Measurements from ENCODE around the gene MAB21L4. TPM values are rescaled to one million over a fixed set of nuclear protein-coding genes. Genes with fewer than 3 reads are reported as not detected.

The MAB21L4 gene
- total and polyA plus RNA-seq, 2 donors from 2014 or later = 6.1 to 28.5 TPM

GRCh38 chr2:240932724-240933047 is 36.7 kb upstream of the MAB21L4 start:
- Histone ChIP-seq H3K4me3 (ENCODE audit: low read length in 3 of 3) (no peak overlapping the region), H3K27me3 (ENCODE audit: control insufficient read depth, insufficient read depth, low read length) (no peaks in the 10 kb centered on the region), H3K36me3 (ENCODE audit: control insufficient read depth in 2 of 3, insufficient read depth in 3 of 3, low read length in 3 of 3) (no peaks in the 10 kb centered on the region), H3K27ac (ENCODE audit: low read depth in 2 of 2, low read length in 2 of 2) (no peak overlapping the region), H3K4me1 (ENCODE audit: control insufficient read depth in 2 of 3, insufficient read depth in 2 of 3, low read depth in 1 of 3, low read length in 3 of 3) (no peaks in the 10 kb centered on the region), H3K9ac (ENCODE audit: low read length in 3 of 3) (no peak overlapping the region), H3K9me3 (ENCODE audit: control insufficient read depth in 2 of 3, insufficient read depth in 1 of 3, low read length in 3 of 3) (peaks cover 0 to 9% (median 0%) of the 10 kb centered on the region in 3 donors)
- intact Hi-C loops (cut with DNase I) = no loop called here
- DNase-seq = peak in 3 of 5 donors; percentile 4 to 63 (median 19)
- TF ChIP-seq CTCF (IDR thresholded peaks at IDR 0.05; ENCODE audit: borderline replicate concordance, extremely low read depth, insufficient read depth) = no peak
- FAIRE-seq = no peak

GRCh38 chr2:240932001-240932723 is 36.2 kb upstream of the MAB21L4 start:
- FAIRE-seq (no peak), DNase-seq (peak in 3 of 5 donors; percentile 5 to 73 (median 24))
- TF ChIP-seq CTCF (IDR thresholded peaks at IDR 0.05; ENCODE audit: borderline replicate concordance, extremely low read depth, insufficient read depth) = no peak
- Histone ChIP-seq H3K4me1 (ENCODE audit: control insufficient read depth in 2 of 3, insufficient read depth in 2 of 3, low read depth in 1 of 3, low read length in 3 of 3) (no peaks in the 10 kb centered on the region), H3K4me3 (ENCODE audit: low read length in 3 of 3) (no peak overlapping the region), H3K27me3 (ENCODE audit: control insufficient read depth, insufficient read depth, low read length) (no peaks in the 10 kb centered on the region), H3K36me3 (ENCODE audit: control insufficient read depth in 2 of 3, insufficient read depth in 3 of 3, low read length in 3 of 3) (no peaks in the 10 kb centered on the region), H3K27ac (ENCODE audit: low read depth in 2 of 2, low read length in 2 of 2) (no peak overlapping the region), H3K9me3 (ENCODE audit: control insufficient read depth in 2 of 3, insufficient read depth in 1 of 3, low read length in 3 of 3) (peaks cover 0 to 6% (median 0%) of the 10 kb centered on the region in 3 donors), H3K9ac (ENCODE audit: low read length in 3 of 3) (no peak overlapping the region)
- intact Hi-C loops (cut with DNase I) = no loop called here

GRCh38 chr2:240931319-240931949 is 35.5 kb upstream of the MAB21L4 start:
- H3K4me1 ChIP-seq (ENCODE audit: control insufficient read depth in 2 of 3, insufficient read depth in 2 of 3, low read depth in 1 of 3, low read length in 3 of 3) = no peaks in the 10 kb centered on the region
- TF ChIP-seq CTCF (IDR thresholded peaks at IDR 0.05; ENCODE audit: borderline replicate concordance, extremely low read depth, insufficient read depth) = no peak
- H3K36me3 ChIP-seq (ENCODE audit: control insufficient read depth in 2 of 3, insufficient read depth in 3 of 3, low read length in 3 of 3) = no peaks in the 10 kb centered on the region
- DNase-seq (peak in 3 of 5 donors; percentile 5 to 61 (median 15)), FAIRE-seq (no peak)
- no peaks in the 10 kb centered on the region for H3K27me3 ChIP-seq (ENCODE audit: control insufficient read depth, insufficient read depth, low read length)
- H3K27ac ChIP-seq (ENCODE audit: low read depth in 2 of 2, low read length in 2 of 2) = no peak overlapping the region
- intact Hi-C loops (cut with DNase I) = no loop called here
- H3K9me3 ChIP-seq (ENCODE audit: control insufficient read depth in 2 of 3, insufficient read depth in 1 of 3, low read length in 3 of 3) = peaks cover 0 to 6% (median 0%) of the 10 kb centered on the region in 3 donors
- H3K4me3 ChIP-seq (ENCODE audit: low read length in 3 of 3) = no peak overlapping the region
- no peak overlapping the region for H3K9ac ChIP-seq (ENCODE audit: low read length in 3 of 3)

All from kidney (tissue), 14 donors.